SK-N-SH treated with all-trans-retinoic acid at 6 μM for 48 hours (cell line): ENCODE measurements around the gene DND1.

Source experiments
- CSRNP3 ChIP-seq: fragments of 250-450 bp; sonication (Bioruptor Pico); IDR thresholded peaks from 2 replicates; pipeline ENCODE4 v1.5.1; 2021; ENCODE audit warnings: mild to moderate bottlenecking, moderate library complexity
- GLIS3 ChIP-seq: fragments of 250-450 bp; sonication (Bioruptor Pico); IDR thresholded peaks from 2 replicates; pipeline ENCODE4 v1.5.0; 2020; ENCODE audit warnings: mild to moderate bottlenecking, moderate library complexity
- PATZ1 ChIP-seq: fragments of 250-450 bp; sonication (Bioruptor Pico); IDR thresholded peaks from 2 replicates; pipeline ENCODE4 v1.8.0; 2020; ENCODE audit warnings: mild to moderate bottlenecking, moderate library complexity, borderline replicate concordance
- RARB ChIP-seq: fragments of 250-450 bp; sonication (Bioruptor Pico); IDR thresholded peaks from 2 replicates; pipeline ENCODE4 v1.8.0; 2021; ENCODE audit warnings: mild to moderate bottlenecking, moderate library complexity
- SNAI2 ChIP-seq: fragments of 250-450 bp; sonication (Bioruptor Pico); IDR thresholded peaks from 2 replicates; pipeline ENCODE4 v1.5.0; 2020; ENCODE audit warnings: mild to moderate bottlenecking, moderate library complexity
- TCF4 ChIP-seq: fragments of 250-450 bp; sonication (Bioruptor Pico); IDR thresholded peaks from 2 replicates; pipeline ENCODE4 v1.8.0; 2021; ENCODE audit warnings: mild to moderate bottlenecking, moderate library complexity, borderline replicate concordance
- TOX ChIP-seq: fragments of 250-450 bp; sonication (Bioruptor Pico); IDR thresholded peaks from 2 replicates; pipeline ENCODE4 v1.8.0; 2021; ENCODE audit warnings: mild to moderate bottlenecking, moderate library complexity, borderline replicate concordance
- ZFP30 ChIP-seq: fragments of 450-650 bp; formaldehyde crosslinking; IDR thresholded peaks from 2 replicates; pipeline ENCODE4 v1.5.0; 2022; ENCODE audit warnings: mild to moderate bottlenecking, moderate library complexity
- ZNF565 ChIP-seq: fragments of 450-650 bp; formaldehyde crosslinking; conservative IDR thresholded peaks from 2 replicates; pipeline ENCODE4 v1.5.0; 2020; ENCODE audit warnings: low read depth, mild to moderate bottlenecking, moderate library complexity
- ZNF70 ChIP-seq: fragments of 450-650 bp; formaldehyde crosslinking; IDR thresholded peaks from 2 replicates; pipeline ENCODE4 v1.5.0; 2020; ENCODE audit warnings: mild to moderate bottlenecking, moderate library complexity
- ZNF8 ChIP-seq: fragments of 450-650 bp; formaldehyde crosslinking; IDR thresholded peaks from 2 replicates; pipeline ENCODE4 v1.5.0; 2020; ENCODE audit warnings: mild to moderate bottlenecking, moderate library complexity

GRCh38 chr5:140658870-140659269 lies 14.5 kb downstream of the DND1 start:
- TF ChIP-seq PATZ1 (CRISPR knock-in tag) (no peak), CSRNP3 (no peak), ZFP30 (CRISPR knock-in tag) (no peak), SNAI2 (no peak), ZNF8 (CRISPR knock-in tag) (no peak), TOX (CRISPR knock-in tag) (no peak), GLIS3 (CRISPR knock-in tag) (no peak), RARB (CRISPR knock-in tag) (no peak), TCF4 (CRISPR knock-in tag) (no peak), ZNF565 (CRISPR knock-in tag) (no peak), ZNF70 (CRISPR knock-in tag) (no peak)
